ENCODE data around the gene RAPGEF1. TPM values are rescaled to one million over a fixed set of nuclear protein-coding genes. Genes with fewer than 3 reads are reported as not detected.

RAPGEF1 gene
- total and polyA plus RNA-seq, 2 of the 13 experiments (the other 11 are each of a cell fraction or from before 2014, with no cell fraction given) = 21.2 to 38.9 TPM

DNA sequence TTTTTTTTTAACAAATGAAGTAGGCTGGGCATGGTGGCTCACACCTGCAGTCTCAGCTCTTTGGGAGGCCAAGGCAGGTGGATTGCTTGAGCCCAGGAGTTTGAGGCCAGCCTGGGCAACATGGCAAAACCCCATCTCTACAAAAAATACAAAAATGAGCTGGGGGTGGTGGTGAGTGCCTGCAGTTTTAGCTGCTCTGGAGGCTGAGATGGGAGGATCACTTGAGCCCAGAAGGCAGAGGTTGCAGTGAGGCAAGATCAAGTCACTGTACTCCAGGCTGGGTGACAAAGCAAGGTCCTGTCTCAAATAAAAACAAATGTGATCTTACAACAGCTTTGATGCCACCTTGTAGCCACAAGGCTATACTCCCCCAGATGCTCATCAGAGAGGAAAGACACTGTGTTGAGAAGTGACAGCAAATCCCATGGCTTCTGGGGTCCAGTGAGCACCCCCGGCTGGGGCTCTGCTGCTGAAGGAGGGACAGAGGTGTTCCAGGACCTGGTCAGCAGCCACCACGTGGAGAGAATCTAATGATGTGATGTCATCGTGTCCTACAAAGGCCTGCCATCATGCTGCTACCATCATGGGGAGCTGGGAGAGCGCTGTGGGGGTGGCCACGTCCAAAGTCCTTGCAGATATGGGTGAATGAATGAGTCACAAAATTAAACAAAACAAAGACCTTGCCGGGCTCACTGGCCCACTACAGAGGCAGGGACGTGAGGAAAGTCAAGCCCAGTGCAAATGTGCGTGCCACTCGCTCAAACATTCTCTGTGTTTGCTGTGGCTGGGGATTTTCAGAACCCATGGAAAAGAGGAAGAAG, 133.9 kb downstream of the RAPGEF1 start (continued):
- TF ChIP-seq MEIS1 (CRISPR knock-in tag; IDR thresholded peaks at IDR 0.05; ENCODE audit: borderline replicate concordance) (peak; percentile 77), ZNF430 (CRISPR knock-in tag; IDR thresholded peaks at IDR 0.05) (peak; percentile 84), ZNF205 (CRISPR knock-in tag; IDR thresholded peaks at IDR 0.05) (peak; percentile 65; the same call in 1 of the 2 replicates), ZNF138 (CRISPR knock-in tag; IDR thresholded peaks at IDR 0.05; ENCODE audit: low read depth) (no peak), ZIK1 (CRISPR knock-in tag; IDR thresholded peaks at IDR 0.05; ENCODE audit: borderline replicate concordance, low read depth) (no peak), ZKSCAN1 (IDR thresholded peaks at IDR 0.05; ENCODE audit: low read length) (no peak), SAFB2 (CRISPR knock-in tag; IDR thresholded peaks at IDR 0.05; ENCODE audit: borderline replicate concordance, low read depth) (no peak), ZNF530 (CRISPR knock-in tag; IDR thresholded peaks at IDR 0.05; ENCODE audit: low read depth) (no peak), NCOR1 (IDR thresholded peaks at IDR 0.05; ENCODE audit: borderline replicate concordance, low read length) (peak; percentile 62; the same call in 1 of the 2 replicates), ZNF652 (CRISPR knock-in tag; IDR thresholded peaks at IDR 0.05; ENCODE audit: borderline replicate concordance, low read depth) (no peak), ZNF331 (CRISPR knock-in tag; IDR thresholded peaks at IDR 0.05) (peak; percentile 86), GATA4 (IDR thresholded peaks at IDR 0.05; ENCODE audit: borderline replicate concordance, low read depth) (peak; percentile 84; the same call in 1 of the 2 replicates), ZNF33A (CRISPR knock-in tag; IDR thresholded peaks at IDR 0.05; ENCODE audit: borderline replicate concordance) (no peak), RORA (CRISPR knock-in tag; IDR thresholded peaks at IDR 0.05) (no peak), ZC3H4 (CRISPR knock-in tag; IDR thresholded peaks at IDR 0.05; ENCODE audit: borderline replicate concordance) (no peak), ZBTB3 (CRISPR knock-in tag; IDR thresholded peaks at IDR 0.05; ENCODE audit: borderline replicate concordance, low read depth) (peak; percentile 52; the same call in 1 of the 2 replicates)
- TF ChIP-seq, protein P1, sequence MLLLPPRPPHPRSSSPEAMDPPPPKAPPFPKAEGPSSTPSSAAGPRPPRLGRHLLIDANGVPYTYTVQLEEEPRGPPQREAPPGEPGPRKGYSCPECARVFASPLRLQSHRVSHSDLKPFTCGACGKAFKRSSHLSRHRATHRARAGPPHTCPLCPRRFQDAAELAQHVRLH (CRISPR knock-in tag; IDR thresholded peaks at IDR 0.05; ENCODE audit: borderline replicate concordance, low read depth) = peak; percentile 78; the same call in 1 of the 2 replicates
- TF ChIP-seq, protein P2, sequence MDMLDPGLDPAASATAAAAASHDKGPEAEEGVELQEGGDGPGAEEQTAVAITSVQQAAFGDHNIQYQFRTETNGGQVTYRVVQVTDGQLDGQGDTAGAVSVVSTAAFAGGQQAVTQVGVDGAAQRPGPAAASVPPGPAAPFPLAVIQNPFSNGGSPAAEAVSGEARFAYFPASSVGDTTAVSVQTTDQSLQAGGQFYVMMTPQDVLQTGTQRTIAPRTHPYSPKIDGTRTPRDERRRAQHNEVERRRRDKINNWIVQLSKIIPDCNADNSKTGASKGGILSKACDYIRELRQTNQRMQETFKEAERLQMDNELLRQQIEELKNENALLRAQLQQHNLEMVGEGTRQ (IDR thresholded peaks at IDR 0.05; ENCODE audit: low read depth, low read length) = peak; percentile 54
- TF ChIP-seq, protein P2 (CRISPR knock-in tag; IDR thresholded peaks at IDR 0.05; ENCODE audit: borderline replicate concordance) = no peak
- TF ChIP-seq, protein P3, sequence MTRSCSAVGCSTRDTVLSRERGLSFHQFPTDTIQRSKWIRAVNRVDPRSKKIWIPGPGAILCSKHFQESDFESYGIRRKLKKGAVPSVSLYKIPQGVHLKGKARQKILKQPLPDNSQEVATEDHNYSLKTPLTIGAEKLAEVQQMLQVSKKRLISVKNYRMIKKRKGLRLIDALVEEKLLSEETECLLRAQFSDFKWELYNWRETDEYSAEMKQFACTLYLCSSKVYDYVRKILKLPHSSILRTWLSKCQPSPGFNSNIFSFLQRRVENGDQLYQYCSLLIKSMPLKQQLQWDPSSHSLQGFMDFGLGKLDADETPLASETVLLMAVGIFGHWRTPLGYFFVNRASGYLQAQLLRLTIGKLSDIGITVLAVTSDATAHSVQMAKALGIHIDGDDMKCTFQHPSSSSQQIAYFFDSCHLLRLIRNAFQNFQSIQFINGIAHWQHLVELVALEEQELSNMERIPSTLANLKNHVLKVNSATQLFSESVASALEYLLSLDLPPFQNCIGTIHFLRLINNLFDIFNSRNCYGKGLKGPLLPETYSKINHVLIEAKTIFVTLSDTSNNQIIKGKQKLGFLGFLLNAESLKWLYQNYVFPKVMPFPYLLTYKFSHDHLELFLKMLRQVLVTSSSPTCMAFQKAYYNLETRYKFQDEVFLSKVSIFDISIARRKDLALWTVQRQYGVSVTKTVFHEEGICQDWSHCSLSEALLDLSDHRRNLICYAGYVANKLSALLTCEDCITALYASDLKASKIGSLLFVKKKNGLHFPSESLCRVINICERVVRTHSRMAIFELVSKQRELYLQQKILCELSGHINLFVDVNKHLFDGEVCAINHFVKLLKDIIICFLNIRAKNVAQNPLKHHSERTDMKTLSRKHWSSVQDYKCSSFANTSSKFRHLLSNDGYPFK (CRISPR knock-in tag; IDR thresholded peaks at IDR 0.05; ENCODE audit: borderline replicate concordance) = no peak
- TF ChIP-seq, protein P4, sequence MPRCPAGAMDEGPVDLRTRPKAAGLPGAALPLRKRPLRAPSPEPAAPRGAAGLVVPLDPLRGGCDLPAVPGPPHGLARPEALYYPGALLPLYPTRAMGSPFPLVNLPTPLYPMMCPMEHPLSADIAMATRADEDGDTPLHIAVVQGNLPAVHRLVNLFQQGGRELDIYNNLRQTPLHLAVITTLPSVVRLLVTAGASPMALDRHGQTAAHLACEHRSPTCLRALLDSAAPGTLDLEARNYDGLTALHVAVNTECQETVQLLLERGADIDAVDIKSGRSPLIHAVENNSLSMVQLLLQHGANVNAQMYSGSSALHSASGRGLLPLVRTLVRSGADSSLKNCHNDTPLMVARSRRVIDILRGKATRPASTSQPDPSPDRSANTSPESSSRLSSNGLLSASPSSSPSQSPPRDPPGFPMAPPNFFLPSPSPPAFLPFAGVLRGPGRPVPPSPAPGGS (CRISPR knock-in tag; IDR thresholded peaks at IDR 0.05) = no peak
